K562 (cell line): Measurements from ENCODE around the gene MYOG. TPM values are rescaled to one million over a fixed set of nuclear protein-coding genes. Genes with fewer than 3 reads are reported as not detected.

Experiments used
- ATAC-seq: fragments of 200-7000 bp; cut with Tn5 transposase; 3 replicates; pipeline ENCODE4 v1.9.1; 2020; ENCODE audit warnings: moderate library complexity
- BruUV-seq: library from RNA; stranded (reverse); fragments of 400-500 nt; replicated peaks from 2 replicates; lab custom pipeline; 2021; lab: Mats Ljungman, UMichigan
- CTCF ChIA-PET: fragments of 300-600 bp; formaldehyde crosslinking; extraction: SDS; loops from one replicate; lab custom pipeline; 2021; ENCODE audit warnings: low intra/inter-chr PET ratio; lab: Yijun Ruan, JAX
- POLR2A ChIA-PET: fragments of 300-600, 350-650 bp; sonication (Branson Sonifier 250); formaldehyde crosslinking; extraction: SDS; loops from one replicate; lab custom pipeline; 2021; ENCODE audit warnings: antibody characterized with exemption, inconsistent platforms; lab: Yijun Ruan, JAX
- DNase-seq, 4 experiments: peaks; one replicate each; pipeline versions ENCODE4 v3.0.0 to v3.0.0-alpha.2; 2011 to 2018; ENCODE audit warnings: low spot score in 3 of 4, mixed read lengths in 3 of 4; ENCODE audit errors: extremely low read depth in 1 of 4
- FAIRE-seq: peaks from 2 replicates; lab custom pipeline; 2011; peaks lifted over from hg19 to GRCh38; lab: Jason Lieb, UNC
- H2AFZ ChIP-seq: 2 replicates; pipeline ENCODE4 v1.6.0; 2011; ENCODE audit warnings: low read depth, low read length, control low read depth, inconsistent platforms
- H3K27ac ChIP-seq: fragments of 200-600 bp; 3 replicates; pipeline ENCODE4 v1.8.0; 2011; ENCODE audit warnings: low read depth, mild to moderate bottlenecking, control low read depth, inconsistent platforms, low read length, moderate library complexity, mixed read lengths; ENCODE audit errors: extremely low read depth
- H3K27me3 ChIP-seq, 2 experiments: fragments of 300-600 bp in 1 of 2; 2 replicates in 1 of 2; 3 replicates in 1 of 2; pipeline versions ENCODE4 v1.6.0 to v1.8.0; 2011; ENCODE audit warnings: inconsistent platforms in 2 of 2, low read length in 2 of 2, mild to moderate bottlenecking in 1 of 2, mixed read lengths in 1 of 2, moderate library complexity in 1 of 2; ENCODE audit not compliant: control insufficient read depth in 2 of 2, insufficient read depth in 2 of 2
- H3K36me3 ChIP-seq: fragments of 300-600 bp; 3 replicates; pipeline ENCODE4 v1.8.0; 2011; ENCODE audit warnings: mild to moderate bottlenecking, low read length, inconsistent platforms; ENCODE audit not compliant: control insufficient read depth, insufficient read depth
- H3K4me1 ChIP-seq, 2 experiments: fragments of 200-600 bp in 1 of 2; replicated peaks in 1 of 2; 2 replicates in 1 of 2; 3 replicates in 1 of 2; pipeline versions ENCODE4 v1.5.1 to v1.8.0; 2011; ENCODE audit warnings: inconsistent platforms in 2 of 2, low read length in 2 of 2, mild to moderate bottlenecking in 1 of 2, mixed read lengths in 1 of 2, moderate library complexity in 1 of 2; ENCODE audit not compliant: control insufficient read depth in 2 of 2, insufficient read depth in 2 of 2
- H3K4me2 ChIP-seq: 2 replicates; pipeline ENCODE4 v1.6.1; 2011; ENCODE audit warnings: low read length, control low read depth, inconsistent platforms, mixed read lengths; ENCODE audit not compliant: insufficient read depth
- H3K4me3 ChIP-seq: fragments of 200-600 bp; sonication (generic), shearing (Covaris generic); 2 replicates; pipeline ENCODE4 v1.5.1; 2016; ENCODE audit warnings: control low read depth, inconsistent platforms
- H3K79me2 ChIP-seq: fragments of 200-600 bp; 3 replicates; pipeline ENCODE4 v1.8.0; 2011; ENCODE audit warnings: low read length, inconsistent platforms; ENCODE audit not compliant: control insufficient read depth, insufficient read depth
- H3K9ac ChIP-seq, 2 experiments: 2 replicates each; pipeline versions ENCODE4 v1.6.0 to v1.6.1; 2011; ENCODE audit warnings: low read depth in 2 of 2, low read length in 2 of 2, control low read depth in 1 of 2, inconsistent platforms in 1 of 2, mild to moderate bottlenecking in 1 of 2, mixed read lengths in 1 of 2; ENCODE audit not compliant: insufficient read depth in 1 of 2
- H3K9me1 ChIP-seq: one replicate; pipeline ENCODE4 v1.6.0; 2011; ENCODE audit warnings: inconsistent platforms, mild to moderate bottlenecking, low read length, moderate library complexity; ENCODE audit not compliant: control insufficient read depth, insufficient read depth
- H3K9me3 ChIP-seq: replicated peaks from 2 replicates; pipeline ENCODE4 v1.5.1; 2011; ENCODE audit warnings: low read depth, low read length, inconsistent platforms; ENCODE audit not compliant: control insufficient read depth, insufficient read depth
- H4K20me1 ChIP-seq: replicated peaks from 2 replicates; pipeline ENCODE4 v1.6.1; 2011; ENCODE audit warnings: low read length, inconsistent platforms, mixed read lengths; ENCODE audit not compliant: control insufficient read depth, insufficient read depth
- CBX1 ChIP-seq: sonication (generic); IDR thresholded peaks from 2 replicates; pipeline ENCODE4 v1.6.1; 2016; ENCODE audit warnings: antibody characterized with exemption, low read depth, mild to moderate bottlenecking
- CHD1 ChIP-seq: fragments of 200-600 bp; sonication (generic); IDR thresholded peaks from one replicate; pipeline ENCODE4 v1.6.1; 2012; ENCODE audit warnings: mild to moderate bottlenecking, moderate library complexity, low read length, inconsistent platforms
- DACH1 ChIP-seq: fragments of 450-650 bp; IDR thresholded peaks from 2 replicates; pipeline ENCODE4 v1.6.1; 2018; ENCODE audit not compliant: partially characterized antibody
- FOSL1 ChIP-seq: fragments of 200-800 bp; sonication (Bioruptor generic); conservative IDR thresholded peaks from 2 replicates; pipeline ENCODE4 v1.6.1; 2016; ENCODE audit warnings: missing genetic modification characterization, missing compliant biosample characterization
- L3MBTL2 ChIP-seq: fragments of 450-650 bp; IDR thresholded peaks from 2 replicates; pipeline ENCODE4 v1.6.1; 2016; ENCODE audit warnings: mild to moderate bottlenecking, moderate library complexity
- MBD1 ChIP-seq: fragments of 250-450 bp; sonication (Bioruptor Pico); IDR thresholded peaks from 2 replicates; pipeline ENCODE4 v1.8.0; 2022; ENCODE audit warnings: inconsistent platforms
- MEF2D ChIP-seq: conservative IDR thresholded peaks from 2 replicates; pipeline ENCODE4 v1.6.1; 2016; ENCODE audit warnings: low read depth, missing genetic modification characterization, missing compliant biosample characterization
- PHF20 ChIP-seq: fragments of 450-650 bp; IDR thresholded peaks from 2 replicates; pipeline ENCODE4 v1.6.1; 2018; ENCODE audit not compliant: partially characterized antibody
- RAD21 ChIP-seq, 2 experiments: fragments of 250-450 bp in 1 of 2; fragments of 450-650 bp in 1 of 2; sonication (Bioruptor Pico) in 1 of 2; formaldehyde crosslinking in 1 of 2; IDR thresholded peaks in 1 of 2; conservative IDR thresholded peaks in 1 of 2; 2 replicates each; pipeline versions ENCODE4 v1.4.0 to v1.8.0; 2020 to 2022; ENCODE audit warnings: mild to moderate bottlenecking in 2 of 2, moderate library complexity in 1 of 2
- RBFOX2 ChIP-seq: fragments of 200-400 bp; formaldehyde crosslinking; IDR thresholded peaks from 2 replicates; pipeline ENCODE4 v1.6.1; 2017; ENCODE audit warnings: low read depth, mild to moderate bottlenecking, low read length, moderate library complexity
- TAF1 ChIP-seq: IDR thresholded peaks from 2 replicates; pipeline ENCODE4 v1.6.1; 2011; ENCODE audit warnings: mild to moderate bottlenecking, low read length, moderate library complexity; ENCODE audit not compliant: insufficient read depth, control insufficient read depth, severe bottlenecking; ENCODE audit errors: extremely low read depth
- ZBTB43 ChIP-seq: sonication (generic); formaldehyde crosslinking; IDR thresholded peaks from 2 replicates; pipeline ENCODE4 v1.8.0; 2023; ENCODE audit warnings: mild to moderate bottlenecking, missing genetic modification reagents
- ZBTB8A ChIP-seq: fragments of 450-650 bp; IDR thresholded peaks from 2 replicates; pipeline ENCODE4 v1.6.1; 2018; ENCODE audit warnings: mild to moderate bottlenecking, moderate library complexity; ENCODE audit not compliant: partially characterized antibody
- WGBS: fragments of 100-300 bp; shearing (Covaris generic); methylation state at CpG from one replicate; pipeline ENCODE4 v1.1.6; 2016; ENCODE audit warnings: low coverage, mixed read lengths; ENCODE audit not compliant: insufficient coverage; ENCODE audit errors: missing lambda C conversion rate; 5-methylcytosine and 5-hydroxymethylcytosine counted together
- in situ Hi-C: fragments of 300-500 bp; cut with MboI; formaldehyde crosslinking; loops from 4 replicates; pipeline ENCODE4 v1.15.0; 2018; ENCODE audit warnings: inconsistent platforms, mixed read lengths
- intact Hi-C: fragments of 100-400 bp; cut with micrococcal nuclease; formaldehyde crosslinking; loops from 2 replicates; pipeline ENCODE4 v1.14.2; 2022
- polyA plus RNA-seq, 8 experiments: library from polyadenylated mRNA; depleted of rRNA in 4 of 8; stranded (reverse) in 5 of 8; unstranded in 3 of 8; fragments of >200 nt; fragmentation: Nextera tagmentation in 2 of 8; fragmentation: Illumina TruSeq in 1 of 8; extraction: Ambion mirVana in 2 of 8; extraction: Trizol in 1 of 8; gene quantifications; 2 replicates each; pipeline versions ENCODE4 v1.2.1 to v1.2.3, GENCODE V29; 2011 to 2014; ENCODE audit warnings: inconsistent platforms in 1 of 8, missing spikeins in 1 of 8
- total RNA-seq, 7 experiments: library from RNA; depleted of rRNA in 6 of 7; stranded (reverse); fragments of >200 nt in 6 of 7; fragmentation: Illumina TruSeq in 2 of 7; extraction: Trizol in 2 of 7; gene quantifications; 2 replicates each; pipeline versions ENCODE4 v1.2.1 to v1.2.3, GENCODE V29; 2011 to 2021; ENCODE audit warnings: low replicate concordance in 1 of 7

MYOG gene
- total and polyA plus RNA-seq, 9 of the 15 experiments (the other 6 are each of a cell fraction or from before 2014, with no cell fraction given): not detected

- ChIA-PET POLR2A (no interaction called here), CTCF (no interaction called here)
- peaks cover 0 to 24% of the 10 kb centered on the region in 2 experiments; a peak in 3 of 5 replicates for H3K4me1 ChIP-seq
- no peak overlapping the region for H3K4me3 ChIP-seq
- FAIRE-seq: no peak
- no peak for TF ChIP-seq TAF1
- H3K27me3 ChIP-seq: peaks cover 77 to 93% of the 10 kb centered on the region in 2 experiments
- H2AFZ ChIP-seq: no peak overlapping the region
- H3K36me3 ChIP-seq: no peaks in the 10 kb centered on the region
- in situ Hi-C loops: no loop called here
- no peak overlapping the region for H3K27ac ChIP-seq
- no peak overlapping the region for H3K4me2 ChIP-seq
- BruUV-seq: no TSS peak
- no peak overlapping the region for H3K9ac ChIP-seq
- DNase-seq: no peak
- H3K9me3 ChIP-seq: no peaks in the 10 kb centered on the region
- no peak for ATAC-seq
- H3K9me1 ChIP-seq: peaks cover 2% of the 10 kb centered on the region
- H4K20me1 ChIP-seq: peaks cover 18% of the 10 kb centered on the region
- no peaks in the 10 kb centered on the region for H3K79me2 ChIP-seq
- intact Hi-C loops: no loop called here
- 3% methylated on average over 14 of the region's 14 CpGs for WGBS
These were observed 36.1 kb downstream of the MYOG start for GRCh38 chr1:203049576-203050180.

GRCh38 chr1:203049077-203049476 is 36.7 kb downstream of the MYOG start:
- CTCF ChIA-PET: no interaction called here
- H3K4me1 ChIP-seq: peaks cover 0 to 24% of the 10 kb centered on the region in 2 experiments; a peak in 3 of 5 replicates
- FAIRE-seq (no peak), DNase-seq (no peak), ATAC-seq (no peak)
- H3K4me2 ChIP-seq: no peak overlapping the region
- H4K20me1 ChIP-seq: peaks cover 18% of the 10 kb centered on the region
- 0% methylated on average over 4 of the region's 4 CpGs for WGBS
- H3K79me2 ChIP-seq: no peaks in the 10 kb centered on the region
- POLR2A ChIA-PET: interaction anchor here (1.2 kb wide), 1 partner anchor 14 kb away, joined by 4 read pairs; no protein-coding TSS in a partner anchor
- in situ Hi-C loops (no loop called here), intact Hi-C loops (no loop called here)
- H3K27ac ChIP-seq: no peak overlapping the region
- no TSS peak for BruUV-seq
- H3K9me3 ChIP-seq: no peaks in the 10 kb centered on the region
- H3K4me3 ChIP-seq: no peak overlapping the region
- peaks cover 2% of the 10 kb centered on the region for H3K9me1 ChIP-seq
- H3K27me3 ChIP-seq: peaks cover 79 to 94% of the 10 kb centered on the region in 2 experiments
- H3K9ac ChIP-seq: no peak overlapping the region
- no peaks in the 10 kb centered on the region for H3K36me3 ChIP-seq
- H2AFZ ChIP-seq: no peak overlapping the region
- TF ChIP-seq ZBTB43 (CRISPR knock-in tag): no peak
- no peak for TF ChIP-seq MEF2D (tag)
- TF ChIP-seq MBD1 (CRISPR knock-in tag): no peak
- TF ChIP-seq FOSL1 (tag): no peak
- no peak for TF ChIP-seq PHF20
- TF ChIP-seq RBFOX2: no peak
- no peak for TF ChIP-seq CBX1
- no peak for TF ChIP-seq L3MBTL2
- no peak for TF ChIP-seq ZBTB8A
- no peak for TF ChIP-seq RAD21 (CRISPR knock-in tag; conservative IDR thresholded peaks at IDR 0.05 in 1 of 2, IDR thresholded peaks at IDR 0.05 in 1 of 2)
- TF ChIP-seq CHD1: no peak
- no peak for TF ChIP-seq DACH1
